A673 (cell line): ENCODE data around the gene FGF12. TPM values are rescaled to one million over a fixed set of nuclear protein-coding genes. Genes with fewer than 3 reads are reported as not detected.
"Not testable (repeated sequence)": the region's sequence is repeated elsewhere in the genome, so short reads cannot be mapped to it uniquely, and the experiment has no call there.

ENCODE experiments used
- BruUV-seq: library from RNA; stranded (reverse); fragments of 400-500 nt; replicated peaks from 2 replicates; lab custom pipeline; 2021; lab: Mats Ljungman, UMichigan
- CTCF ChIA-PET: fragments of 300-600 bp; sonication (Branson Sonifier 250); formaldehyde crosslinking; loops from one replicate; lab custom pipeline; 2022; ENCODE audit warnings: antibody characterized with exemption; lab: Charles Lee
- POLR2A ChIA-PET: fragments of 300-600 bp; sonication (Branson Sonifier 250); formaldehyde crosslinking; loops from one replicate; lab custom pipeline; 2022; ENCODE audit warnings: antibody characterized with exemption; ENCODE audit not compliant: low non-redundant PET; lab: Charles Lee
- DNase-seq: peaks from one replicate; pipeline ENCODE4 v3.0.0-alpha.2; 2015; ENCODE audit warnings: low spot score
- H3K27ac ChIP-seq: fragments of 200-600 bp; sonication (generic); 2 replicates; pipeline ENCODE4 v1.5.1; 2016; ENCODE audit warnings: mixed run types, low read depth, mild to moderate bottlenecking, mixed read lengths, antibody characterized with exemption, low read length; ENCODE audit not compliant: poor library complexity, severe bottlenecking
- H3K27me3 ChIP-seq: fragments of 200-600 bp; sonication (generic); replicated peaks from 2 replicates; pipeline ENCODE4 v1.6.1; 2017; ENCODE audit warnings: mixed run types, low read depth, mild to moderate bottlenecking, mixed read lengths, antibody characterized with exemption, low read length; ENCODE audit not compliant: insufficient read depth, poor library complexity
- H3K36me3 ChIP-seq: fragments of 200-600 bp; sonication (generic); 2 replicates; pipeline ENCODE4 v1.6.1; 2016; ENCODE audit warnings: mixed run types, mild to moderate bottlenecking, mixed read lengths, antibody characterized with exemption, low read length; ENCODE audit not compliant: insufficient read depth, poor library complexity, severe bottlenecking
- H3K4me1 ChIP-seq: fragments of 200-600 bp; sonication (generic); 2 replicates; pipeline ENCODE4 v1.6.1; 2017; ENCODE audit warnings: mixed run types, mild to moderate bottlenecking, mixed read lengths, antibody characterized with exemption, low read length; ENCODE audit not compliant: insufficient read depth, poor library complexity, severe bottlenecking
- H3K4me3 ChIP-seq: fragments of 200-600 bp; sonication (generic); 2 replicates; pipeline ENCODE4 v1.5.1; 2016; ENCODE audit warnings: low read depth, mixed run types, mild to moderate bottlenecking, mixed read lengths, low read length; ENCODE audit not compliant: poor library complexity, severe bottlenecking
- H3K9me3 ChIP-seq: fragments of 200-600 bp; sonication (generic); 2 replicates; pipeline ENCODE4 v1.6.1; 2016; ENCODE audit warnings: mixed run types, low read depth, mild to moderate bottlenecking, mixed read lengths, antibody characterized with exemption, low read length; ENCODE audit not compliant: poor library complexity, severe bottlenecking
- CTCF ChIP-seq: fragments of 300-800, 200-600 bp; sonication (generic); conservative IDR thresholded peaks from 2 replicates; pipeline ENCODE4 v1.5.1; 2017; ENCODE audit warnings: low read depth, mild to moderate bottlenecking, antibody characterized with exemption, low read length, moderate library complexity, mixed read lengths
- EZH2 ChIP-seq: fragments of 200-600 bp; sonication (generic); IDR thresholded peaks from 2 replicates; pipeline ENCODE4 v1.6.1; 2017; ENCODE audit warnings: borderline replicate concordance, low read depth, mild to moderate bottlenecking, mixed read lengths, antibody characterized with exemption, low read length; ENCODE audit not compliant: poor library complexity, severe bottlenecking
- intact Hi-C: fragments of 100-400 bp; cut with micrococcal nuclease; formaldehyde crosslinking; loops from one replicate; pipeline ENCODE4 v1.10.0; 2022; ENCODE audit not compliant: unreplicated experiment
- total RNA-seq: library from RNA; stranded (reverse); gene quantifications from 2 replicates; pipeline ENCODE4 v1.2.3, GENCODE V29; 2021

FGF12 gene
- total RNA-seq, 1 experiment from 2014 or later = 2.3 TPM

- intact Hi-C loops = no loop called here
- DNase-seq = no peak
- POLR2A ChIA-PET = no interaction called here
- Histone ChIP-seq H3K27me3 (no peaks in the 10 kb centered on the region), H3K4me3 (no peak overlapping the region), H3K9me3 (no peaks in the 10 kb centered on the region), H3K4me1 (no peaks in the 10 kb centered on the region), H3K36me3 (no peaks in the 10 kb centered on the region), H3K27ac (no peak overlapping the region)
- TF ChIP-seq EZH2 = no peak
- no peak for TF ChIP-seq CTCF
- no TSS peak for BruUV-seq
- CTCF ChIA-PET = no interaction called here
Measured at GRCh38 chr3:192747746-192748145, 20.4 kb upstream of the FGF12 start.

- Histone ChIP-seq H3K27ac (no peak overlapping the region), H3K27me3 (no peaks in the 10 kb centered on the region), H3K36me3 (no peaks in the 10 kb centered on the region), H3K4me1 (no peaks in the 10 kb centered on the region), H3K4me3 (no peak overlapping the region), H3K9me3 (no peaks in the 10 kb centered on the region)
- DNase-seq = no peak
- CTCF ChIA-PET = no interaction called here
- no TSS peak for BruUV-seq
- TF ChIP-seq CTCF (no peak), EZH2 (no peak)
- intact Hi-C loops = no loop called here
- POLR2A ChIA-PET = no interaction called here
Measured at GRCh38 chr3:192747145-192747544, 19.8 kb upstream of the FGF12 start.

- H3K27ac ChIP-seq = no peak overlapping the region
- H3K9me3 ChIP-seq = no peaks in the 10 kb centered on the region
- intact Hi-C loops = no loop called here
- H3K36me3 ChIP-seq = no peaks in the 10 kb centered on the region
- no peaks in the 10 kb centered on the region for H3K27me3 ChIP-seq
- no TSS peak for BruUV-seq
- H3K4me1 ChIP-seq = no peaks in the 10 kb centered on the region
- H3K4me3 ChIP-seq = no peak overlapping the region
- ChIA-PET CTCF (no interaction called here), POLR2A (no interaction called here)
- DNase-seq = no peak
- TF ChIP-seq CTCF (no peak), EZH2 (no peak)
Measured at GRCh38 chr3:192745150-192745549, 17.8 kb upstream of the FGF12 start.

GRCh38 chr3:192744604-192745003, 17.3 kb upstream of the FGF12 start:
- DNase-seq, BruUV-seq, H3K27ac ChIP-seq, H3K4me3 ChIP-seq, H3K9me3 ChIP-seq, H3K36me3 ChIP-seq, POLR2A ChIA-PET, H3K27me3 ChIP-seq, H3K4me1 ChIP-seq, intact Hi-C loops, CTCF ChIA-PET: not testable (repeated sequence)
